Tibial artery (tissue), 4 donors: Measurements from ENCODE around the gene GRAP2.

ENCODE experiments used
- DNase-seq, 2 donors: peaks; one replicate each; pipeline ENCODE4 v3.0.0-alpha.2; 2019
- H3K27ac ChIP-seq, 2 donors: fragments of 200-600 bp; sonication (generic) in 1 of 2; 1 replicate in 1 of 2; 2 replicates in 1 of 2; pipeline ENCODE4 v1.5.1; 2018 to 2019; ENCODE audit warnings: mild to moderate bottlenecking in 1 of 2
- H3K27me3 ChIP-seq, 2 donors: fragments of 200-600 bp; sonication (generic) in 1 of 2; one replicate each; pipeline versions ENCODE4 v1.5.1 to v1.6.0; 2016 to 2019
- H3K36me3 ChIP-seq, 3 donors: fragments of 200-600 bp; sonication (generic) in 2 of 3; one replicate each; pipeline ENCODE4 v1.5.1; 2016 to 2019; ENCODE audit warnings: mild to moderate bottlenecking in 2 of 3
- H3K4me1 ChIP-seq, 4 donors: fragments of 200-600 bp; sonication (generic) in 2 of 4; 1 replicate in 3 of 4; 2 replicates in 1 of 4; pipeline ENCODE4 v1.5.1; 2016 to 2019
- H3K4me3 ChIP-seq, 2 donors: fragments of 200-600 bp; sonication (generic) in 1 of 2; 1 replicate in 1 of 2; 2 replicates in 1 of 2; pipeline ENCODE4 v1.5.1; 2018 to 2019; ENCODE audit warnings: mild to moderate bottlenecking in 2 of 2
- H3K9me3 ChIP-seq, 3 donors: fragments of 200-600 bp; sonication (generic) in 1 of 3; one replicate each; pipeline ENCODE4 v1.5.1; 2016 to 2019
- intact Hi-C: fragments of 100-400 bp; cut with DNase I; formaldehyde crosslinking; loops from one replicate; pipeline ENCODE4 v1.15.0; 2023; ENCODE audit warnings: low total_unique reads
- TF ChIP-seq, protein P1 (sequence below), 2 experiments: fragments of 200-600 bp in 1 of 2; fragments of 450-650 bp in 1 of 2; IDR thresholded peaks; one replicate each; pipeline ENCODE4 v1.5.1; 2017 to 2019; ENCODE audit warnings: antibody characterized with exemption in 2 of 2, mild to moderate bottlenecking in 1 of 2, moderate library complexity in 1 of 2

The GRAP2 gene

DNA sequence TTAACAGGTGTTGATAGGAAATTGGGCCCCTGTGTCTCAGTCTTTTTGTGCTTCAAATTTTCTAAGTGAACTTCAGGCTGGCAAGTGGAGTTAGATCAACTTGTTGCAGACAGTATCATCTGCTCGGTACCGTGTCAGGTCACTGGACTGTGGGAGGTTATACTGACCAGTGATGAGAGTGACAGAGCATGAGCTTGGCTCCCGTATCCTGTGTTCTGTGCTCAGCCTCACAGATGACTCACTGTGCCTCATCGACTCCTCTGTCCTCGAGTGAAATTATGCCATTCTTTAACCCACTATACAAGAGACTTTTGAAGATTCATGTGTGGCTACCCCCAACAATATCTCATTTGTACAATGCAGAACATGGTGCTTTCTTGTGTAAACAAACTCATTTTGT lies 7.9 kb downstream of the GRAP2 start:
- Histone ChIP-seq H3K4me3 (no peak overlapping the region), H3K4me1 (no peaks in the 10 kb centered on the region), H3K36me3 (no peaks in the 10 kb centered on the region), H3K27ac (no peak overlapping the region), H3K27me3 (peaks cover 0 to 36% of the 10 kb centered on the region in 2 donors), H3K9me3 (no peaks in the 10 kb centered on the region)
- TF ChIP-seq, protein P1, sequence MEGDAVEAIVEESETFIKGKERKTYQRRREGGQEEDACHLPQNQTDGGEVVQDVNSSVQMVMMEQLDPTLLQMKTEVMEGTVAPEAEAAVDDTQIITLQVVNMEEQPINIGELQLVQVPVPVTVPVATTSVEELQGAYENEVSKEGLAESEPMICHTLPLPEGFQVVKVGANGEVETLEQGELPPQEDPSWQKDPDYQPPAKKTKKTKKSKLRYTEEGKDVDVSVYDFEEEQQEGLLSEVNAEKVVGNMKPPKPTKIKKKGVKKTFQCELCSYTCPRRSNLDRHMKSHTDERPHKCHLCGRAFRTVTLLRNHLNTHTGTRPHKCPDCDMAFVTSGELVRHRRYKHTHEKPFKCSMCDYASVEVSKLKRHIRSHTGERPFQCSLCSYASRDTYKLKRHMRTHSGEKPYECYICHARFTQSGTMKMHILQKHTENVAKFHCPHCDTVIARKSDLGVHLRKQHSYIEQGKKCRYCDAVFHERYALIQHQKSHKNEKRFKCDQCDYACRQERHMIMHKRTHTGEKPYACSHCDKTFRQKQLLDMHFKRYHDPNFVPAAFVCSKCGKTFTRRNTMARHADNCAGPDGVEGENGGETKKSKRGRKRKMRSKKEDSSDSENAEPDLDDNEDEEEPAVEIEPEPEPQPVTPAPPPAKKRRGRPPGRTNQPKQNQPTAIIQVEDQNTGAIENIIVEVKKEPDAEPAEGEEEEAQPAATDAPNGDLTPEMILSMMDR (IDR thresholded peaks at IDR 0.05): no peak
- intact Hi-C loops: no loop called here
- no peak for DNase-seq

DNA sequence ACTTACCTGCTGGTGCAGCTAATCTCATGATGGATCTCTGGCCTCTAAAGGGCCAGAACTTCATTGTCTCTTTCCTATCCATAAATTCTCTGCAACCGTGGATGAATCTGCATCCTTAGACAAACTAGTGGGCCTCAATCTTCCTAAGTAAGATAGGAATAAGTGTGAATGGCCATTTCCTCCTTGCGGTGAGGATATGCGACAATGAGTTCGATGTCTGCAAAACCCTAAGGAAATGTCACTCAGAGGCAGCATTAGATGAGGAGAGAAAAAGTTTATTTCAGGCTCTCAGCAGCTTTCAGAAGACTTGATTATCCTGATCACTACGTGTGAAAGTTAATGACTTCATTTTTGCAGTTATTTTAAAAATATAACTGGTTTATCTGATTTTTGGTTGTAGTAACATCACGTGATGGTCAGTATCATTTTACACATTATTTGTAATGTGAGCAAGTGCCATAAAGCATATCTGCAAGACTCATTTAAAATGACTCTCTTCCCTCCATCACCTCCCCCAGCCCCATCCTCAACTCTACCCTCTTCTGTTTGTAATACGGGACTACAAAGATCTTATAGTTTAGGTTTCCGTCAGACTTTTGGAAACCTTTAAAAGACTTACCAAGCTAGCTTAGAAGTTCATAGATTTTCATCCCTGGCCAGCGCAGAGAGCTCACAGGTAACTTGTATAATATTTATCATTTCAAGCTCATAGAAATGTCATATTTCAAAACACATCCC lies 10.2 kb downstream of the GRAP2 start:
- Histone ChIP-seq H3K4me3 (no peak overlapping the region), H3K27ac (no peak overlapping the region), H3K9me3 (no peaks in the 10 kb centered on the region), H3K27me3 (peaks cover 0 to 37% of the 10 kb centered on the region in 2 donors), H3K4me1 (no peaks in the 10 kb centered on the region), H3K36me3 (no peaks in the 10 kb centered on the region)
- intact Hi-C loops: no loop called here
- TF ChIP-seq, protein P1 (IDR thresholded peaks at IDR 0.05): no peak
- DNase-seq: no peak

DNA sequence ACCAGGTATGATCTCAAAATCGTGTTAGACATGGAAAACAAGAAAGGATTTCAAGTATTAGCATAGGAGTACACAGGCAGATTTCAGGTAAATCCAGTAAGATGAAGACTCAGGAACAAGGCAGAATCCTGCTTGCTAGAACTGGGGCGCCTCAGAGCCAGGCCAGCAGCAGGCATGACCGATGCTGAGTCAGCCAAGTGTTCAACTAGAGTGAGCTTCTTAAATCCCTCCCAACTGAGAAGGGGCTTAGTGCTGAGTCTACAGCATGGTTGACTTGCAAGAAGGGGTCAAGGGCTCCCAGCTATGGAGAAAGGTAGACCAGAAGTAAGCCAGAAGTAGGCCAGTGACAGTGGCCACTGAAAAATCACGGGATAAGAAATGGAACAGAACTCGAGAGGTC lies 12.4 kb downstream of the GRAP2 start:
- Histone ChIP-seq H3K27ac (no peak overlapping the region), H3K4me1 (peaks cover 0 to 8% (median 2%) of the 10 kb centered on the region in 4 donors), H3K9me3 (no peaks in the 10 kb centered on the region), H3K27me3 (peaks cover 0 to 34% of the 10 kb centered on the region in 2 donors), H3K36me3 (no peaks in the 10 kb centered on the region), H3K4me3 (no peak overlapping the region)
- intact Hi-C loops: no loop called here
- TF ChIP-seq, protein P1 (IDR thresholded peaks at IDR 0.05): no peak
- no peak for DNase-seq

DNA sequence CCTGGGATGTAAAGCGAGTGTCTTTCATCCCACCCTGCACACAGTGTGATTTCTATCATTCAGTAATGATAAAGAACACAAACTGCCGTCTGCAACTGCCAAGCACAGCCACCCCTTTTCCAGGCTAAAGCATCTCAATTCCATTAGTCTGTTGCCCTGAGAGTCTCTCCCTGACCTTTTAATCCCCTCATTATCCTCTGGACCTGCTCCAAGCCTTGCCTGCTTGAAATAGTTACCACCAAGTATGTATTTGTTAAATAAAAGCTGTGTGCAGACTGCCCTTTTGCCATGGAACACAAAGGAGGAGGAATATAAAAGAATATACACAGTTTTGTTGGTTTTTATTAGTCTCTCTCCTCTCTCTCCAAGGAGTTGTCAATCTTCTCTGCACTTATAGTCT lies 13.0 kb downstream of the GRAP2 start:
- DNase-seq: no peak
- TF ChIP-seq, protein P1 (IDR thresholded peaks at IDR 0.05): no peak
- Histone ChIP-seq H3K4me1 (peaks cover 0 to 8% (median 2%) of the 10 kb centered on the region in 4 donors), H3K27me3 (peaks cover 0 to 32% of the 10 kb centered on the region in 2 donors), H3K9me3 (no peaks in the 10 kb centered on the region), H3K27ac (no peak overlapping the region), H3K4me3 (no peak overlapping the region), H3K36me3 (no peaks in the 10 kb centered on the region)
- intact Hi-C loops: no loop called here

DNA sequence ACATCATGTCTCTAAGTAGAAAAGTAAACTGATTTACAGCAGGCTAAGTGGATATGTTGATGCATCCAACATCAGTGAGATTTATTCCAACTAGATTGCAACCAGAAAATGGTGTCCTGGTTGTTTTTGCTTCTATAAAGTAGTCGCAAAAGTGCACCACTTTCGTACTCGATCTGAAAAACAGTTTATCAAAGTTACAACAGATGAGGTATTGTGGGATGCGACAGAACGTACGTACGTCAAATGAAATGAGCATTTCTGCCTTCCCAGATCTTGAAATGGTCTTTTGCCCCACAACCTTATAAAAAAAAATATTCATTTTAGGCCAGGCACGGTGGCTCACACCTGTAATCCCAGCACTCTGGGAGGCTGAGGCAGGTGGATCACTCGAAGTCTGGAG lies 13.7 kb downstream of the GRAP2 start:
- no peak overlapping the region for H3K27ac ChIP-seq
- H3K9me3 ChIP-seq: no peaks in the 10 kb centered on the region
- H3K4me1 ChIP-seq: peaks cover 0 to 8% (median 2%) of the 10 kb centered on the region in 4 donors
- no peak overlapping the region for H3K4me3 ChIP-seq
- intact Hi-C loops: no loop called here
- peaks cover 0 to 32% of the 10 kb centered on the region in 2 donors for H3K27me3 ChIP-seq
- TF ChIP-seq, protein P1 (IDR thresholded peaks at IDR 0.05): no peak
- DNase-seq: no peak
- H3K36me3 ChIP-seq: no peaks in the 10 kb centered on the region
